Midbrain (tissue), 1 donor: Measurements from ENCODE around the gene HDAC4.

Source experiments
- DNase-seq: peaks from one replicate; lab custom pipeline; 2025; lab: John Stamatoyannopoulos, UW

Gene HDAC4

DNA sequence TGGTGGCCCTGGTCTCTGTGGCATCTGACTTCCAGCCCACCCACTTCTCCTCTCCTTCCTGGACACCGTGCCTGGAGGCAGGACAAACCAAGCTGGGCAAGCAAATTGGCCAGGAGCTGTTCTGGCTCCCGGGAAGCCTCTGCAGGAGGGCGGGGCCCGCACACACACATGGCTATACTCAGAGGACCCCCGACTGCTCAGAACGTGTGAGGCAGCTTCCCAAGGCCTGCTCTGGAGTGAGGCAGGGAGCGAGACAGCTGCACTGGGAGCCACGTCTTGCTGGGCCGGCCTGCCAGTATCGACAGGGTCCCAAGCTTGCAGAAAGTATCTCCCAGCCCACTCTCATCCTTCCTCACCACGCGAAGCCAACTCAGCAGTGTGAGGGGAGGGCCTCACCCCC lies 295.6 kb downstream of the HDAC4 start:
- DNase-seq = no peak

DNA sequence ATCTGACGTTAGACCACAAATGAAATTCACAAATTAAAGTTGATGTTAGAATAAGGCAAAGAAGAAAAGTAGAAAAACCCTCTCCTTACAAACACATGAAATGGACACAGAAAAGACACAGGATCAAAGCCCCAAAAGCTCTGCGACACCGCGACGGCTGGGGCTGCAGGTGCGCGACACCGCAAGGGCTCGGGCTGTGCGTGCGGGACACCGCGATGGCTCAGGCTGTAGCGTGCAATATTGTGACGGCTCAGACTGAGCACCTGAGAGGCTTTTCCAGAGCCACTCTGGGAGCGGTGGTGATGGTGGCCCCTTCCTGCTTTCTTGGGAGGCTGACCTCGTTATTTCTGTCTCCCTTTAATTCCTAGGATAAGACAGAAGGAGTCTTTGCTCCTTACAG lies 296.0 kb downstream of the HDAC4 start:
- DNase-seq = no peak

DNA sequence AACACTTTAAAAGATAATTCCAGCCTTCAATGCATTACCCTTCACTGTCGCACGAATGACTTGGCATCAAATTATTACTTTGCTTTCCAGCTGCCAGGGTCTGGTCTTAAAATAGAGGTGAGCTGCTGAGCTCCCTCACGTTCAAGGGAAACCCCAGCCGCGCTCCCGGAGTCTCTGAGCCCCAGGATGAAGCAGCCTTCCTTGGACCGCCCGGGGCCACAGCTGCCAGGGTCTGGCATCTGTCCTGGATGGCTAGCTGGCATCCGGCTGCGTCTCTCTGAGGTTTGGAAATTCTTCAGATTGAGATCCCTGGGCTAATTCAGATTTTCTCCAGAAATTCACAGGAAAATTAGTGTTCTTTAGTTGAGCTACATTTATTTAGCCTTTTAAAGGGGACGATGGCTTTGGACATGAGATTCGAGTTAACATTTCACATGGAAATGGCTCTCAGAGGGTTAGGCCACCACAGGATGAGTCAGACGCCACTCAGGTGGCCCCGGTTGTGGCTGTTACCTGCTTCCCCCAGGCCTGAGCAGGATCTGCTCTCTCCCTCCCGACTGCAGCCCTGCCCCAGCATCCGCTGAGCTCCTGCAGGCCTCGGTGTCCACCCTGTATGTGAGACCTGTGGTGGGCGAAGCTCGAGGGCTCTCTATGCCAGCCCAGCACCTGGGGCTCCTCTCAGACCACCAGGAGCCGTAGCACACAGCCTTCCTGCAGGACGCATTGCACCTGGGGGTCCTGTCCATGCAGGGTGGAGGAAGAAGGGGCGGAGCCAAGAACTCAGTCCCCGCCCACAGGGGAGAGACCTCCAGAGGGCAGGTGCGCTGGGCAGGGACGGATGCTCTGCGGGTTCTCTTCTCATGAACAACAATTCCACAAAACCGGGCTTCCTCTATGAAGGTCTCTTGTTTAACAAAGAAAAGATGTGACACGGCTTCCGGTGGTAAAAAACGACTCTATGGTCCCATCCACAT lies 297.4 kb downstream of the HDAC4 start:
- peak; percentile 25 for DNase-seq

DNA sequence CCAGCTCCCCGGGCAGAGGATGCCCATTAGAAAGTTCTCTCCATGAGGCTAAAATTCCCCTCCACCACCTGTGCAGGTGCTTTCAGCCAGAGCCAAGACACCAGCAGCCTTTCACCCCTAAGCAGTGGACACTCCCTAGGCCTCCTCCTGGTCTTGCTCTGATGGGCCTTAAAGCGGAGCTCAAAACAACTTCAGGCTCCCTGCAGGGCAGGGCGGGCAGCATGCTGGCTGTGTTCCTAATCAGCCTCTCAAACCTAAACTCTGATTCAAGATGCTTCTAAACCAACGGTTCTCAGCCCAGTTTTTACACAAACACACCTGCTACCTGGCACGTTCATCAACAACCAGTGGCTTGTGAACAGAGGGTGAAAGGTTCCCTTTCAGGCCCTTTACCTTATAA lies 298.6 kb downstream of the HDAC4 start:
- DNase-seq = no peak

DNA sequence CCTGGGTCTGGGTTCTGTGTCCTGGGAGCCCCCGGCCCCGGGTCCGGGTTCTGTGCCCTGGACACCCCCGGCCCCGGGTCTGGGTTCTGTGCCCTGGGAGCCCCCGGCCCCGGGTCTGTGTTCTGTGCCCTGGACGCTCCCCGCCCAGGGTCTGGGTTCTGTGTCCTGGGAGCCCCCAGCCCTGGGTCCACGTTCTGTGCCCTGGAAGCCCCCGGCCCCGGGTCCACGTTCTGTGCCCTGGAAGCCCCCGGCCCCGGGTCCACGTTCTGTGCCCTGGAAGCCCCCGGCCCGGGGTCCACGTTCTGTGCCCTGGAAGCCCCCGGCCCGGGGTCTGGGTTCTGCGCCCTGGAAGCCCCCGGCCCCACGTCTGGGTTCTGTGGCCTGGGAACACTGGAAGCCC lies 299.0 kb downstream of the HDAC4 start:
- DNase-seq = no peak

DNA sequence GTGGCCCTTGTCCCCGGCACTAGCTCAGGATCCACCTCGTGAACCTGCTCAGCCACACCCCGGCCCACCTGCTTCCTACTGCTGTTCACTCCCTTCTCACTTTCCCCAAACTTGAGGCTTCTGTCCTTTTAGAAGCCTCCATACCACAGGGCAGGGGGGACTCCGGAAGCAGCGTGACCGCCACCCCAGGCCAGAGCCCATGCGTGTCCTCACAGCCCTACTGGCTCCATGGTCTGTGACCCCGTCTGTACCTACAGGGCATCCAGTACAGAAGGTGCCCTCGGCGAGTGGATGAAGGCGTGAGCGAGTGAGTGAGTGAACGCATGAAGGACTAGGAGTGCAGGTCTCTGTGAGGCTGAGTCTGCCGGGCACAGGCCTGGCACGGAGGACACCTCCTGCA lies 299.7 kb downstream of the HDAC4 start:
- DNase-seq = no peak

DNA sequence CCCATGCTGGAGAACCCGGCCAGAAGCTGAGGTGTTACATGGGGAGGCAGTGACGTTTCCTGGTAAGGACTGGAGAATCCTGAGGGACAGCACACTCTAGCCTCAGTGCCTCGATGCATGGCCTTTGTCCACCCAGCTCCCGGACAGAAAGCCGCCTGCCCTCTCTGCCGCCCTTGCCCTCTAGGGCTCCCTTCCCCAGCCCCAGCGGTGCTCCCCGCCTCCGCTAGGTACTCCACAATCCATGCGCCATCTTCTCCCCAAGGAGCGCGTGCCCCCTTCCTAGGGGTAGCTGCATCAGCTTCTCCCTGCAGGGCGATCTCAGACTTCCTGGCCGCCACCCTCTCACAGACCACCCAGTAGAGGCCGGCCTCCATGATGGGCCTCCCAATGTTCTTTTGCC lies 301.3 kb downstream of the HDAC4 start:
- DNase-seq = no peak

DNA sequence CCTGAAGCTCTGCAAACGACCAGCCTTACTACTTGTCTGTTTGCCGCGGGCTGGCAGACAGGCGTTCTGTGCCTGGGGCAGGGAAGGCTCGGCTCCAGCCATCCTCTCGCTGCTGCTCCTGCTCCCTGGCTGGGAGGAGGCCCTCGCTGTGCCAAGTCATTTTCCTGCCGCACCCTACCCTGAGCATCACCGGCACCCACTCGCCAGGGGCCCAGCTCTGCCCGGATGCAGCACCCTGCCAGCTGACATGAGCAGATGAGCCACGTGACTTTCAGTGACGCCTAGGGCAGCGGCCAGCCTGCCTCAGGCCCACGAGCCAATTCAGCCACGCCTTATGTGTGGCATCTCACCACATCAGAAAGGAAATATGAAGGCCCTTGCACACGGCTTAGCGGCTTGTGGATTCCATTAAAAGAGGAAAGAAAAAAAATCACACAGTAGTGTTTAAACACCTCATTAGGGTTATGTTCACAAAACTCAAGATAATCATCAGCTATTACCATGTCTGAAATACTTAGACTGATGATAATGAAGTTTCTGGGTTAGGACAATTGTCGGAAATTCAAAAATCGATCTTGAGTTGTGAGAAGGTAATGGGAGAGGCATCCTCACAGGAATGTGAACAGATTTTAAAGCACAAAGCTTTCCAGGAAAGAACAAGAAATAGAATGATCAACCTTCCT lies 302.4 kb downstream of the HDAC4 start:
- DNase-seq = no peak

DNA sequence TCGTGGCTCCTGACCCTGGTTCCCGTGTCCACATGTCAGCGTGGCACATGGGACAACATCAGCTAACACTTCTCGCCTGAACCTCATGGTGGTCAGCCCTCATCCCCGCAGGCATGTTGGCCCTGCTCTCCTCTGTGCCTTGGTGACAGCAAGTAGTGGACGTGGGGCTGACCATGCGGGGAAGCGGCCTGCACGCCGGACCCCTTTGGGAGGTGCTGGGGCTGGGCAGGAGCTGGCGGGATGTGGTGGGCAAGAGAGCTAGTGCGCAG lies 303.5 kb downstream of the HDAC4 start:
- DNase-seq = no peak

DNA sequence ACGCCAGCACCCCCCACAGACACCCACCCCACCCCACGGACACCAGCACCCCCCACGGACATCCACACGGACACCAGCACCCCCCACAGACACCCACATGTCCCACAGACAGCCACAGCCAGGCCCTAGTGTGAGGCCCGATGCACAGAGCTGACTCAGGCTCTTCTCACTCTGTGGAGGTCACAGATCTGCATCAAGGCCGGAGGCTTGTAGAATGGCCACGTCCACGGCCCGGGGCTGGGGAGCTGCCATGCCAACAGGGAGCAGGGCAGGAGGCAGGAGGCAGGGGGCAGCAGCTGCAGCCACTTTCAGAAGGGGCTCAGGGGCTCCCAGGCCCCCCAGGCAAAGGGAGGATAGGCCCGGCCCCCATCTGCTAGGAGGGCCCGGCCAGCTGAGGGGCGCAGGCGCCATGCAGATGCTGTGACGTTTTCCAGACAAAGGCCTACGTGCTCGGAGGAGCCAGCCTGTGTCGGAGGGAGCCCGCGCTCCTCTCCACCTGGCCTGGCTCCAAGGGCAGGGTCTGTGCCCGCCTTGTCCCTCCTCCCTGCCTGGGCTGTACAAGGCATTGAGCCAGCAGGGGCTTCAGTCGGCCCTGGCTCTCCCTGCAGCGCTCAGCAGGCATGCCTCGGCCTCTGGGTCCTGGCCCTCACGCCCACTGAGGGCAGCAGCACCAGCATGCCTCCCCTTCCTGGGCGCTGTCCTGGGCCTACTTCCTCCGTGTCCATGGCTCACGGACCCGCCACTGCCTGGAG lies 304.0 kb downstream of the HDAC4 start:
- no peak for DNase-seq

DNA sequence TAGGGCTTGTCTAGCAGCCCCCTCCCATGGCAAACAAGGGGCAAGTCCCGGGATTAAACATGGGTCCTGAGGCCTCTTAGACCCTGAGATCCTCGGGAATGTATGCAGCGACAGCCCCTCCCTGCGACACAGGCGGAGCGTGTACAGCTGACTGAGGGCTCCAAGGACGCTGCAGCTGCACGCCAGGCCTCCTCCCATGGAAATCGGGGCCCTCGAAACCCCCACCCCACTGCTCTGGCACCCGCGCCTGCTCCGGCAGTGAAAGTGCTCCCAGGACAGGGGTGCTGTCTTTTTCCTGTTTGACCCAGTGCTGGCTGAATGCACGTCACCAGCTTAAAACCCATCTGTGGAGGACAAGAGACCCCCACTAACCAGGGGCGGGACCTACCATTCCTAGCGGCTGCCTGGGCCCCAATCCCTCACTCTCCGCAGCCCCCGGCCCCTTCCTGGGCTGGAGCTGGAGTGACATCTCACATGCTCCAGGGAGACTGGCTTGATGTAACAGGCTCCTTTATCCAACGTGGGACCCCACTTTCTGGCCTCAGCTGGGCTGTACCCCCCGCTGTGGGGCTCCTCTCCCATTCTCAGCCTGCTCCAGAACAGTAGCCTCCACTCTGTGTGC lies 305.2 kb downstream of the HDAC4 start:
- no peak for DNase-seq

DNA sequence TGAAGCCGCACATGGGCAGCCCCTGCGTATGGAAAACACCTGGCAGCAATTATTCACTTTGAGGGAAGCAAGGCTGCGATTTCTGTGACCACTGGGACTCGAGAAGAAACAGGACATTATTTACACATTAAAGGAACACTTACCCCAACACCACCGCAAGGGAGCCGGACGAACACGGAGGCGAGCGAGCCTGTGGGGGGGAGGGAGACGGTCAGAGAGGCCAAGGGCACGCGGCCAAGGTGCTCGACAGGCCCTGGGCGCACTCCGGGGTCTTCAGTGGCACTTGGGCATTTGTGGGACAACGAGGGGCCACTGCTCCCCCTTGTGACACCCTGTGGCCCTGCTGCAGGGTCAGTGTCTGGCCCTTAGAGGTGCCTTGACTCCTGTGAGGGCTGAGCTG lies 306.0 kb downstream of the HDAC4 start:
- DNase-seq = no peak

DNA sequence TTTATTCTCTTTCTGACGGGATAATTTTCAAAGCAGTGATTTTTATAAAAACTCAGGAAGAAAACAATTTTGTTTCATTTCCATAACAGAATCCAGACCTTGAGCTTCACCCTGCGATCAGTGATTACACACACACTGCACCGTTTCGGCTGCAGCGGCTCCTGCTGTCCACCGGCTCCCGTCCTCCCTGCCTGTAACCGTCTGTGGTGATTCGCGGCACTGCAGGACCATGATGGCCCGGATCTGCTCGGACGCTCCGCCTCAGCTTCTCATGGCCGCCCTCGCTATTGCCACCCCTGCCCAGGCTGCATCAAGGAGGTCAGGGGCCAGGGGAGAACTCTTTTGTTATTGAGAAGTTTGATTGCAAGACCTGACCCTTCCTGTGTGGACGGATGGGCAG lies 306.9 kb downstream of the HDAC4 start:
- DNase-seq = no peak

DNA sequence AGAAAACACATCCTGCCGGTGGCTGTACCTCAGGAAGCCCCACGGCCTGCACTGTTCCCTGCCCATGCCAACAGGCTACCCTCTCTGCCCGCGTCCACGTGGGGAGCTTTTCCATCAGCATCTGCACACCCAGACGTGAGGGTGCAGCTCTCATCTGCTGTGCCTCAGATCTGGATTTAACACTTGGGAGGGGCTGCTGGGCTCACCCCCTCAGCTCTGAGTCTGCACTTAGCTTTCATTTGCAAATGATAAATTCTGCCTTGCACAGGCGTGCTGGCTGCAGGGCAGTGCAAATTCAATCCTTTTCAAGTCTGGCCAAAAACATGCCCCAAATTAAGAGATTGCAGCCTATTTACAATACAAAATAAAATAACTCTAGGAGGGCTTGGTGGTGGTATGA lies 307.3 kb downstream of the HDAC4 start:
- no peak for DNase-seq

DNA sequence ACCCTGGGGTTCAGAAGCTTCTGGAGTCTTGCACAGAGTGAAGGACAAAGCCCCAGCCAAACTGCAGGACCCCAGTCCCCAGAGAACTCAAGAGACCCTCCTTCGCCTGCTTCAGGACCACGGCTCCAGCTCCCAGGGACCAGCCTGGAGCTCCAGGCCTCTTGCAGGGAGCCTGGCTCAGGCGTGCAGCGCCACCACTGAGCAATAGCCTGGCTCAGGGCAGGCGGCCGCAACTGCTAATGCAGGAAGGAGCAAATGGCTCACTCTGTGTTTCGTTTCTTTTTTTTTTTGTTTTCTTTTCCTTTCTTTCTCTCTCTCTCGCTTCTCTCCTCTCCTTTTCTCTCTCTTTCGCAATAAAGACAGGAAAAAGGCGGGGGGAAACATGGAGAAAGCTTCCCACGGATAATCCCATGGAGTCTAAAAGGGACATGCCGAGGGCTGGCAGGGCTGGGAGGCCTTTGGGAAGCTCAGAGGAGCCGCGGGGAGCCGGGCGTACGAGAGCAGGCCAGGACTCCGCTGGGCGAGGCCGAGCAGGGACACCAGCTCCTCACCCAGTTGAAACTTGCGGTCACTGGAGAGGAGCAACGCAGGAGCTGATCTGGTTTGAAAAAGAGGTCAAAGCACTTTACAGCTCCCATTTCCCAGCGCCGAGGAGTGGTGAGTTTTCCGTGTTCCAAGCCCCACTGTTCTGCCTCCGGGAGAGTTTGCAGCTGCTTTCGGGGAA lies 308.1 kb downstream of the HDAC4 start:
- no peak for DNase-seq

DNA sequence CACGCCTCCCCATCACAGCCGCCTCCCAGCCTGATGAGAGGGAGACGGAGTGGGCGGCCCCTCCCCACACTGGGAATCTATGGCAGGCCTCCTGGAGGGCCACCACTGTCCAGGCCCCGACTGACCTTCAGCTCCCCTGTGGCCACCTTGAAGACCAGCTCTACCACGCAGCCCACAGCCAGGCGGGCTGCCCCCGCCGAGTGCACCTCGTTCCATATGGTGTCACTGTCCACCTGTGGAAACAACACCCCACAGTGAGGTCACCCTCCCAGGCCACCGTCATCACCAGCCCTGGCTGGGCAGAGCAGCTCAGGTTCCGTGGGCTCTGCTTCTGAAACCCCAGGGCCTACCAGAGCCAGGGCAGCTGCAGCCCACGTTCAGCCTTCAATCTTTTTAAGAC lies 310.9 kb downstream of the HDAC4 start:
- DNase-seq = no peak

DNA sequence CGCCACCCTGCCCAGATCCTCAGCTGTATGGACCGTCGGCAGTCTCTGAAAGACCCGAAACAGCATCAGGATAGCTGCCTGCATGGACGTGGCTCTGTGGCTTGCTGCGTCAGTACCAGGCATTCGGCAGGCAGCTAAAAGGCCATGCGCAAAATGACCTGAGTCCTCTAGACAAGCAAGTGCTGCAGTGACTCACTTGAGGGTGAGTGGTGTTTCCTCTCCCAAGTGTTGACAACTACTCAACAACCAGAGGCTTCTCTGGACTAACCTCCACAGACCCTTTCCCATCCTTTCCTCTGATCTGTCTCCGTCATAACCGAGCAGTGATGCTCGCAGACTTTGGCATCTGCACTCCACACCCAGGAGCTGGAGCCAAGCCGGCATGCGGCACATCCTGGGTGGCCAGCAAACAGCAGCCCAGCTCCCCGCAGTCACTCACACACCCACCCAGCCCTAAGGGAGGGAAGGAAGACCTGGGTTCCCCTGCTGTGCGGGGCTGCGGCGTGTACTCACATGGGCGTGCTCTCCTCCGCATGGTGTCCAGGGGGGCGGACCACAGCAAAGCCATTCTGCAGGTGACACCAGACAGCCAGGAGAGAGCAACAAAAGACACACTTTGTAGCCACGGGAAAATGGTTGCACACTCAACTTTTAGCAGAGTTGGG lies 313.6 kb downstream of the HDAC4 start:
- DNase-seq = no peak

DNA sequence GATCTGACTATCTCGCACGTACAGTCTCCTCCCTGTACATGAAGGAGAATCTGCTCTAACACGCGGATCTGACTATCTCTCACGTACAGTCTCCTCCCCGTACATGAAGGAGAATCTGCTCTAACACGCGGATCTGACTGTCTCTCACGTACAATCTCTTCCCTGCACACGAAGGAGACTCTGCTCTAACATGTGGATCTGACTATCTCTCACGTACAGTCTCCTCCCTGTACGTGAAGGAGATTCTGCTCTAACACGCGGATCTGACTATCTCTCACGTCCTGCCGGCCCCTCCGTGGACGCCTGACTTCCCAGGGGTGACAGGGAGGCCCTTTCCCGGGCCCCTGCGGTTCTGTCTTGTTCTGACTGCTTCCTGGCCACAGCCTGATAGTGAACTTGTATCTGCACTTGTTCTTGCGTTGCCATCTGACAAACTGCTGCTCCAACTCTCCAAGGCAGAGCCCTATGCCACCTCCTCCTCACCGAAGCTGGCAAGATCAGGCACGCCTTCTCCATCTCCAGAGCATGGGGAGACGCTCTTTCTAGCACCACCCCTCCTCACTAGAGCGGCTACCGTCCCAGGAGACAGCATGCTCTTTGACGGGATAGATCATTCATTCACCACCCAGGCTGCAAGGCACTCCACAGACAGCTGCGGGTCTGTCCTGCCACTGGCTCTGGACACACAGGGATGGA lies 314.3 kb downstream of the HDAC4 start:
- no peak for DNase-seq

DNA sequence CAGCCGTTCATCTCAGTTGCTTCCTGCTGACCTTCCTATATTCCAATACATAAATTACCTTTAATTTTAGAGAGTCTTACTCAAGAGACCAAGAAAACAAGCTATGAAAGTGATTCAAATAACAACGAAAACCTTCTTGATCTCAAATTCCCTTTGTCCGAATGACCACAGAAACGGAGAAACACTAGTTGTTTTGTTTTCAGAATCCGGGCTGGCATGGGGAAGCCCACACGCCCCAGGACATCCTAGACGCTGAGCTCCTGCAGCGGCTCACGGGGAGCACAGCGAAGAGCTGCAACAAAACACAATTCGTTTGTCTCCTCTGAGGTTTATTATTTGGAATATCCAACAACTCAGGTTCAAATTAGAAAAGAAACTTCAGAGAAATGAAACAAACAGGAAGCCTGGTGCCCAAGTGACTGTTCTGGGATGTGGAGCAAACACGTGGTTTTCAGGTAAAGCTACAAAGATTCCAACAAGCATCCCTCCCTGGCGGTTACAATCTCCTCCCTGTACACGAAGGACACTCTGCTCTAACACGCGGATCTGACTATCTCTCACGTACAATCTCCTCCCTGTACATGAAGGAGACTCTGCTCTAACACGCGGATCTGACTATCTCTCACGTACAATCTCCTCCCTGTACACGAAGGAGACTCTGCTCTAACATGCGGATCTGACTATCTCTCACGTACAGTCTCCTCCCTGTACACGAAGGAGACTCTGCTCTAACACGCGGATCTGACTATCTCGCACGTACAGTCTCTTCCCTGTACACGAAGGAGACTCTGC lies 315.4 kb downstream of the HDAC4 start:
- peak; percentile 30 for DNase-seq

DNA sequence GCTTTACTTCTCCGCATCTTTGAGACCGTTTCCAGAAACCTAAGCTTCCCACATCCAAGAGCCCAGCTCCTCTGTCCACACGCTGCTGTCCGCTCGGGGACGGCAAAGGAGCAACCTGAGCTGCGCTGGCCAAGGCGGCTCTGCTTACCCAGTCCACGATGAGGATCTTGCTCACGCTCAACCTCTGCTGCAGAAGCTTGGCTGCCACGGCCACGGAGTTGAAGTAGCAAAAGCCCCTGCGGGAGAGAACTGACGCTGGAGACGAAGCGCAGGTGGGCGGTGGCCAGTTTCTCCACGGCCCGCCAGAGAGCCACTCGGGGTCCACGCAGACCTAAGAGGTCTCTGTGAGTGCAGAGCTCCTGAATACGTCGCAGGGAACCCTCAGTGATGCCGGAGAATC lies 316.8 kb downstream of the HDAC4 start:
- no peak for DNase-seq
